IMR-90 (cell line): ENCODE results near the gene ZDHHC6. TPM values are rescaled to one million over a fixed set of nuclear protein-coding genes. Genes with fewer than 3 reads are reported as not detected.

Experiments
- ATAC-seq: fragments of 200-7000 bp; cut with Tn5 transposase; 2 replicates; pipeline ENCODE4 v1.9.1; 2020; ENCODE audit warnings: low read depth, mild to moderate bottlenecking, moderate library complexity
- BruUV-seq: library from RNA; stranded (reverse); fragments of 400-500 nt; replicated peaks from 2 replicates; lab custom pipeline; 2021; lab: Mats Ljungman, UMichigan
- CTCF ChIA-PET: fragments of 300-600 bp; formaldehyde crosslinking; extraction: SDS; loops from one replicate; lab custom pipeline; 2021; ENCODE audit warnings: antibody characterized with exemption; lab: Yijun Ruan, JAX
- POLR2A ChIA-PET: fragments of 300-600 bp; sonication (Branson Sonifier 250); formaldehyde crosslinking; loops from one replicate; lab custom pipeline; 2022; ENCODE audit warnings: antibody characterized with exemption; ENCODE audit not compliant: unreplicated experiment; lab: Charles Lee
- DNase-seq: peaks from one replicate; pipeline ENCODE4 v3.0.0; 2013
- H2AFZ ChIP-seq: replicated peaks from 2 replicates; pipeline ENCODE3; 2013; ENCODE audit warnings: low read length, mild to moderate bottlenecking; ENCODE audit not compliant: poor library complexity
- H2AK5ac ChIP-seq: 2 replicates; pipeline ENCODE4 v1.6.1; 2013; ENCODE audit warnings: low read depth, low read length, inconsistent platforms
- H2AK9ac ChIP-seq: replicated peaks from 2 replicates; pipeline ENCODE3; 2013; ENCODE audit warnings: mild to moderate bottlenecking, low read depth, low read length, moderate library complexity; ENCODE audit not compliant: poor library complexity
- H2BK120ac ChIP-seq: 2 replicates; pipeline ENCODE4 v1.6.1; 2013; ENCODE audit warnings: low read depth, low read length, inconsistent platforms
- H2BK15ac ChIP-seq: 3 replicates; pipeline ENCODE4 v1.6.1; 2013; ENCODE audit warnings: low read depth, low read length, inconsistent platforms
- H2BK20ac ChIP-seq: 2 replicates; pipeline ENCODE4 v1.6.1; 2013; ENCODE audit warnings: low read depth, mild to moderate bottlenecking, inconsistent platforms, low read length, moderate library complexity
- H2BK5ac ChIP-seq: 2 replicates; pipeline ENCODE4 v1.6.1; 2013; ENCODE audit warnings: mild to moderate bottlenecking, low read depth, low read length, inconsistent platforms; ENCODE audit not compliant: poor library complexity, severe bottlenecking
- H3K14ac ChIP-seq: replicated peaks from 2 replicates; pipeline ENCODE4 v1.6.1; 2013; ENCODE audit warnings: low read depth, low read length, inconsistent platforms
- H3K18ac ChIP-seq: 2 replicates; pipeline ENCODE4 v1.6.1; 2013; ENCODE audit warnings: low read depth, low read length, control low read depth
- H3K23ac ChIP-seq: 2 replicates; pipeline ENCODE4 v1.6.1; 2013; ENCODE audit warnings: low read depth, low read length, inconsistent platforms
- H3K27ac ChIP-seq: 2 replicates; pipeline ENCODE4 v1.5.1; 2013; ENCODE audit warnings: mild to moderate bottlenecking, control low read depth, low read length; ENCODE audit not compliant: insufficient read depth
- H3K27me3 ChIP-seq: 2 replicates; pipeline ENCODE4 v1.6.1; 2013; ENCODE audit warnings: low read length; ENCODE audit not compliant: control insufficient read depth, insufficient read depth
- H3K36me3 ChIP-seq: 2 replicates; pipeline ENCODE4 v1.6.1; 2013; ENCODE audit warnings: low read length, mixed read lengths; ENCODE audit not compliant: control insufficient read depth, insufficient read depth
- H3K4ac ChIP-seq: 2 replicates; pipeline ENCODE4 v1.6.1; 2013; ENCODE audit warnings: low read depth, low read length, inconsistent platforms
- H3K4me1 ChIP-seq: 2 replicates; pipeline ENCODE4 v1.6.1; 2013; ENCODE audit warnings: low read length, mixed read lengths; ENCODE audit not compliant: control insufficient read depth, insufficient read depth
- H3K4me2 ChIP-seq: 2 replicates; pipeline ENCODE4 v1.6.1; 2013; ENCODE audit warnings: low read depth, mild to moderate bottlenecking, control low read depth, low read length, moderate library complexity
- H3K4me3 ChIP-seq: 2 replicates; pipeline ENCODE4 v1.5.1; 2013; ENCODE audit warnings: low read depth, mild to moderate bottlenecking, control low read depth, low read length, moderate library complexity; ENCODE audit not compliant: insufficient read depth
- H3K56ac ChIP-seq: 2 replicates; pipeline ENCODE4 v1.6.1; 2013; ENCODE audit warnings: low read length, inconsistent platforms; ENCODE audit not compliant: insufficient read depth; ENCODE audit errors: extremely low read depth
- H3K79me1 ChIP-seq, 2 experiments: 2 replicates each; pipeline ENCODE4 v1.6.1; 2013; ENCODE audit warnings: low read length in 2 of 2, inconsistent platforms in 1 of 2, low read depth in 1 of 2
- H3K9ac ChIP-seq: 2 replicates; pipeline ENCODE4 v1.6.1; 2013; ENCODE audit warnings: low read depth, low read length, control low read depth
- H3K9me1 ChIP-seq: 2 replicates; pipeline ENCODE4 v1.6.1; 2013; ENCODE audit warnings: low read length, inconsistent platforms; ENCODE audit not compliant: insufficient read depth
- H3K9me3 ChIP-seq: 2 replicates; pipeline ENCODE4 v1.6.1; 2013; ENCODE audit warnings: low read length; ENCODE audit not compliant: control insufficient read depth, insufficient read depth
- H4K20me1 ChIP-seq: 2 replicates; pipeline ENCODE4 v1.6.1; 2013; ENCODE audit warnings: low read length, inconsistent platforms; ENCODE audit not compliant: insufficient read depth
- H4K5ac ChIP-seq: 2 replicates; pipeline ENCODE4 v1.6.1; 2013; ENCODE audit warnings: mild to moderate bottlenecking, low read depth, low read length, control low read depth
- H4K8ac ChIP-seq, 2 experiments: 2 replicates each; pipeline ENCODE4 v1.6.1; 2013; ENCODE audit warnings: low read depth in 2 of 2, low read length in 2 of 2, control low read depth in 1 of 2, inconsistent platforms in 1 of 2
- H4K91ac ChIP-seq: 2 replicates; pipeline ENCODE4 v1.6.1; 2013; ENCODE audit warnings: low read depth, low read length, inconsistent platforms; ENCODE audit not compliant: insufficient read depth
- BHLHE40 ChIP-seq: fragments of 150-350 bp; IDR thresholded peaks from 2 replicates; pipeline ENCODE4 v1.6.1; 2016; ENCODE audit warnings: mild to moderate bottlenecking, low read depth, low read length
- CHD1 ChIP-seq: IDR thresholded peaks from 2 replicates; pipeline ENCODE4 v1.6.1; 2012; ENCODE audit warnings: low read depth, low read length, improper control_type of control experiment
- ELK1 ChIP-seq: fragments of 150-350 bp; IDR thresholded peaks from 2 replicates; pipeline ENCODE4 v1.6.1; 2016; ENCODE audit warnings: low read depth, mild to moderate bottlenecking, low read length, moderate library complexity, borderline replicate concordance
- FOS ChIP-seq: fragments of 150-350 bp; IDR thresholded peaks from 2 replicates; pipeline ENCODE4 v1.6.1; 2016; ENCODE audit warnings: low read depth, low read length
- MAFK ChIP-seq: IDR thresholded peaks from 2 replicates; pipeline ENCODE4 v1.6.1; 2012; ENCODE audit warnings: low read depth, low read length, improper control_type of control experiment
- MAZ ChIP-seq: IDR thresholded peaks from 2 replicates; pipeline ENCODE4 v1.6.1; 2012; ENCODE audit warnings: low read depth, mild to moderate bottlenecking, low read length, improper control_type of control experiment, moderate library complexity, borderline replicate concordance
- NFE2L2 ChIP-seq: fragments of 150-350 bp; IDR thresholded peaks from 2 replicates; pipeline ENCODE4 v1.6.1; 2016; ENCODE audit warnings: low read depth, mild to moderate bottlenecking, low read length
- RCOR1 ChIP-seq: IDR thresholded peaks from 2 replicates; pipeline ENCODE4 v1.6.1; 2012; ENCODE audit warnings: mild to moderate bottlenecking, low read length, improper control_type of control experiment; ENCODE audit not compliant: insufficient replicate concordance
- RFX5 ChIP-seq: IDR thresholded peaks from 2 replicates; pipeline ENCODE4 v1.8.0; 2012; ENCODE audit warnings: low read depth, mild to moderate bottlenecking, low read length, moderate library complexity
- SMC3 ChIP-seq: fragments of 150-350 bp; IDR thresholded peaks from 2 replicates; pipeline ENCODE4 v1.6.1; 2016; ENCODE audit warnings: low read depth, mild to moderate bottlenecking, antibody characterized with exemption, low read length, moderate library complexity
- WGBS, 2 experiments: methylation state at CpG; one replicate each; pipeline versions ENCODE4 v1.1.5 to v1.1.7; 2013; ENCODE audit warnings: missing lambda C conversion rate in 2 of 2; ENCODE audit not compliant: insufficient read length in 1 of 2; ENCODE audit errors: extremely low coverage in 2 of 2; 5-methylcytosine and 5-hydroxymethylcytosine counted together
- dilution Hi-C: fragments of 300-500 bp; cut with HindIII; formaldehyde crosslinking; loops from one replicate; pipeline ENCODE4 v1.14.3; 2018; ENCODE audit warnings: low sequenced_read_pairs; ENCODE audit not compliant: unreplicated experiment
- in situ Hi-C: fragments of 300-500 bp; cut with MboI; formaldehyde crosslinking; loops from 3 replicates; pipeline ENCODE4 v1.14.3; 2019; ENCODE audit warnings: low sequenced_read_pairs, inconsistent platforms, mixed read lengths
- intact Hi-C: fragments of 100-400 bp; cut with micrococcal nuclease; formaldehyde crosslinking; loops from 2 replicates; pipeline ENCODE4 v1.10.0; 2022
- polyA plus RNA-seq, 3 experiments: library from polyadenylated mRNA; depleted of rRNA; stranded (reverse); fragments of >200 nt; gene quantifications; 2 replicates each; pipeline ENCODE4 v1.2.3, GENCODE V29; 2012; ENCODE audit warnings: low replicate concordance in 1 of 3
- total RNA-seq: library from RNA; depleted of rRNA; stranded (reverse); fragments of >200 nt; gene quantifications from 2 replicates; pipeline ENCODE4 v1.2.3, GENCODE V29; 2012
- TF ChIP-seq, protein P1 (sequence below): fragments of 150-350 bp; IDR thresholded peaks from 2 replicates; pipeline ENCODE4 v1.6.1; 2017; ENCODE audit warnings: mild to moderate bottlenecking, antibody characterized with exemption, low read length, low read depth

Gene ZDHHC6
- total and polyA plus RNA-seq, 2 of the 4 experiments (the other 2 are of a cell fraction): 17.4 to 21.6 TPM

DNA sequence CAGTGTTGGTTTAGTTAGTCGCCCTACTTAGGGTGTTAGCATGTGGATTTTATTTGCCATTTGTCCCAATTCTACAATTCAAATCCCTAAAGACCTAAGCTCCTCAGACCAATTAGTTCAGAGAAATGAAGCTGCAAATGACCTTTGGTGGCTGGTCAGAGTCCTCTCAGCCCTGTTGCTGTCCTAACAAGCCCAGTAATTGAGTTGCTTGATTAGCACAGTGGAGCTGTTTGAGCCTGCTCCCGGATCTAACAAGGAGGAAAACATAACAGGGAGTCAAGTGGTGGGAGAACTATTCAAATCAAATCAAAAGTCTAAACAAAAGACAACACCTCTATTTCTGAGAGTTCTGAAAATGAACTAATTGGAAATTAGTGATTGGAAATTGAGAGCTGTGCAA, 22.1 kb downstream of the ZDHHC6 start:
- POLR2A ChIA-PET: no interaction called here
- H3K79me1 ChIP-seq: no peaks in the 10 kb centered on the region
- no peak overlapping the region for H2BK5ac ChIP-seq
- H3K9me1 ChIP-seq: no peaks in the 10 kb centered on the region; the same call in 1 of the 2 replicates
- no peak overlapping the region for H2AK5ac ChIP-seq
- H2BK20ac ChIP-seq: no peak overlapping the region
- no peak overlapping the region for H2AFZ ChIP-seq
- H4K91ac ChIP-seq: no peak overlapping the region
- H3K27me3 ChIP-seq: no peaks in the 10 kb centered on the region
- no peak overlapping the region for H3K4ac ChIP-seq
- DNase-seq: no peak
- TF ChIP-seq SMC3 (no peak), CHD1 (no peak), MAFK (no peak), FOS (no peak), MAZ (no peak), NFE2L2 (no peak), BHLHE40 (no peak), RFX5 (no peak), ELK1 (no peak), RCOR1 (no peak)
- TF ChIP-seq, protein P1, sequence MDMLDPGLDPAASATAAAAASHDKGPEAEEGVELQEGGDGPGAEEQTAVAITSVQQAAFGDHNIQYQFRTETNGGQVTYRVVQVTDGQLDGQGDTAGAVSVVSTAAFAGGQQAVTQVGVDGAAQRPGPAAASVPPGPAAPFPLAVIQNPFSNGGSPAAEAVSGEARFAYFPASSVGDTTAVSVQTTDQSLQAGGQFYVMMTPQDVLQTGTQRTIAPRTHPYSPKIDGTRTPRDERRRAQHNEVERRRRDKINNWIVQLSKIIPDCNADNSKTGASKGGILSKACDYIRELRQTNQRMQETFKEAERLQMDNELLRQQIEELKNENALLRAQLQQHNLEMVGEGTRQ: no peak
- no peak overlapping the region for H3K14ac ChIP-seq
- BruUV-seq: no TSS peak
- H3K27ac ChIP-seq: no peak overlapping the region
- H3K4me3 ChIP-seq: no peak overlapping the region
- H3K23ac ChIP-seq: no peak overlapping the region
- in situ Hi-C loops (no loop called here), dilution Hi-C loops (no loop called here), intact Hi-C loops (no loop called here)
- H3K4me2 ChIP-seq: no peak overlapping the region
- H3K4me1 ChIP-seq: no peaks in the 10 kb centered on the region
- no peak overlapping the region for H3K9ac ChIP-seq
- no peaks in the 10 kb centered on the region; the same call in 1 of the 2 replicates for H4K20me1 ChIP-seq
- no peak overlapping the region for H2BK120ac ChIP-seq
- CTCF ChIA-PET: interaction anchor here (2.5 kb wide), 1 partner anchor 10 kb away, joined by 7 read pairs; no protein-coding TSS in a partner anchor
- H4K5ac ChIP-seq: no peak overlapping the region
- no peak overlapping the region for H3K56ac ChIP-seq
- WGBS, 2 experiments: no CpG with 5 or more reads among the region's 2 CpGs
- ATAC-seq: no peak
- no peak overlapping the region for H3K18ac ChIP-seq
- H2AK9ac ChIP-seq: no peak overlapping the region
- H3K9me3 ChIP-seq: no peaks in the 10 kb centered on the region
- peaks cover 5% of the 10 kb centered on the region for H3K36me3 ChIP-seq
- no peak overlapping the region for H4K8ac ChIP-seq
- H2BK15ac ChIP-seq: no peak overlapping the region
